Endothelial cell of umbilical vein (primary cell): ENCODE results near the gene TNFRSF14. TPM values are rescaled to one million over a fixed set of nuclear protein-coding genes. Genes with fewer than 3 reads are reported as not detected.

Experiments
- BruUV-seq: library from RNA; stranded (reverse); fragments of 400-500 nt; replicated peaks from 2 replicates; lab custom pipeline; 2021; lab: Mats Ljungman, UMichigan
- CTCF ChIA-PET: fragments of 300-600, 350-600 bp; sonication (Branson Sonifier 250); formaldehyde crosslinking; loops from one replicate; lab custom pipeline; 2021; ENCODE audit warnings: antibody characterized with exemption, inconsistent platforms; lab: Charles Lee
- POLR2A ChIA-PET: fragments of 300-600, 350-600 bp; sonication (Branson Sonifier 250); formaldehyde crosslinking; loops from one replicate; lab custom pipeline; 2021; ENCODE audit warnings: antibody characterized with exemption, inconsistent platforms; lab: Charles Lee
- DNase-seq: peaks from one replicate; pipeline ENCODE4 v3.0.0-alpha.2; 2011; ENCODE audit warnings: low read depth, low spot score
- FAIRE-seq: peaks from 2 replicates; lab custom pipeline; 2011; peaks lifted over from hg19 to GRCh38; lab: Jason Lieb, UNC
- H2AFZ ChIP-seq: 2 replicates; pipeline ENCODE4 v1.6.0; 2012; ENCODE audit warnings: low read depth, low read length, control low read depth, inconsistent platforms
- H3K27ac ChIP-seq: 2 replicates; pipeline ENCODE4 v1.5.1; 2011; ENCODE audit warnings: low read depth, mild to moderate bottlenecking, control low read depth, low read length, moderate library complexity; ENCODE audit not compliant: insufficient read depth
- H3K27me3 ChIP-seq, 2 experiments: 2 replicates each; pipeline versions ENCODE4 v1.6.0 to v1.6.1; 2011; ENCODE audit warnings: low read length in 2 of 2, mixed read lengths in 1 of 2; ENCODE audit not compliant: control insufficient read depth in 2 of 2, insufficient read depth in 2 of 2
- H3K36me3 ChIP-seq, 2 experiments: 2 replicates in 1 of 2; 3 replicates in 1 of 2; pipeline ENCODE4 v1.5.1; 2011; ENCODE audit warnings: low read length in 2 of 2, mild to moderate bottlenecking in 1 of 2, moderate library complexity in 1 of 2; ENCODE audit not compliant: control insufficient read depth in 2 of 2, insufficient read depth in 2 of 2; ENCODE audit errors: extremely low read depth in 1 of 2
- H3K4me1 ChIP-seq: 3 replicates; pipeline ENCODE4 v1.5.1; 2011; ENCODE audit warnings: mild to moderate bottlenecking, low read length; ENCODE audit not compliant: control insufficient read depth, insufficient read depth; ENCODE audit errors: extremely low read depth
- H3K4me2 ChIP-seq: 2 replicates; pipeline ENCODE4 v1.6.1; 2011; ENCODE audit warnings: low read length, control low read depth, mixed read lengths; ENCODE audit not compliant: insufficient read depth
- H3K4me3 ChIP-seq, 3 experiments: fragments of 200-600 bp in 1 of 3; sonication (generic), shearing (Covaris generic) in 1 of 3; replicated peaks in 1 of 3; 2 replicates each; pipeline ENCODE4 v1.5.1; 2011 to 2016; ENCODE audit warnings: control low read depth in 3 of 3, low read length in 3 of 3, mild to moderate bottlenecking in 2 of 3, inconsistent platforms in 1 of 3, low read depth in 1 of 3, moderate library complexity in 1 of 3; ENCODE audit not compliant: insufficient read depth in 1 of 3
- H3K79me2 ChIP-seq: 2 replicates; pipeline ENCODE4 v1.6.0; 2012; ENCODE audit warnings: low read length, inconsistent platforms; ENCODE audit not compliant: control insufficient read depth, insufficient read depth
- H3K9ac ChIP-seq: replicated peaks from 2 replicates; pipeline ENCODE3; 2011; ENCODE audit warnings: low read length, control low read depth; ENCODE audit not compliant: insufficient read depth; ENCODE audit errors: extremely low read depth
- H3K9me1 ChIP-seq: replicated peaks from 3 replicates; pipeline ENCODE4 v1.6.0; 2011; ENCODE audit warnings: mild to moderate bottlenecking, low read length; ENCODE audit not compliant: control insufficient read depth, insufficient read depth; ENCODE audit errors: extremely low read depth
- H3K9me3 ChIP-seq: replicated peaks from 2 replicates; pipeline ENCODE4 v1.5.1; 2012; ENCODE audit warnings: low read length, inconsistent platforms; ENCODE audit not compliant: control insufficient read depth, insufficient read depth
- H4K20me1 ChIP-seq: replicated peaks from 2 replicates; pipeline ENCODE3; 2011; ENCODE audit warnings: mild to moderate bottlenecking, low read length; ENCODE audit not compliant: control insufficient read depth, insufficient read depth; ENCODE audit errors: extremely low read depth
- EZH2 ChIP-seq: IDR thresholded peaks from 2 replicates; pipeline ENCODE4 v1.6.1; 2012; ENCODE audit warnings: borderline replicate concordance, low read depth, mild to moderate bottlenecking, moderate library complexity, low read length, inconsistent platforms; ENCODE audit not compliant: severe bottlenecking
- FOS ChIP-seq: IDR thresholded peaks from 2 replicates; pipeline ENCODE4 v1.6.1; 2011; ENCODE audit warnings: mild to moderate bottlenecking, low read length, moderate library complexity, borderline replicate concordance; ENCODE audit not compliant: insufficient read depth
- GATA2 ChIP-seq: IDR thresholded peaks from 2 replicates; pipeline ENCODE4 v1.7.0; 2011; ENCODE audit warnings: low read depth, mild to moderate bottlenecking, moderate library complexity, mixed read lengths, low read length; ENCODE audit not compliant: insufficient read length, insufficient read depth
- JUN ChIP-seq: IDR thresholded peaks from 2 replicates; pipeline ENCODE4 v1.6.1; 2011; ENCODE audit warnings: borderline replicate concordance, low read depth; ENCODE audit not compliant: insufficient read length, insufficient read depth
- MYC ChIP-seq: IDR thresholded peaks from one replicate; pipeline ENCODE4 v1.6.1; 2011; ENCODE audit warnings: mild to moderate bottlenecking, low read depth, low read length
- POLR2A ChIP-seq: IDR thresholded peaks from 2 replicates; pipeline ENCODE4 v1.6.1; 2012; ENCODE audit warnings: low read depth, mild to moderate bottlenecking, control low read depth, low read length
- POLR2AphosphoS5 ChIP-seq: IDR thresholded peaks from 2 replicates; pipeline ENCODE4 v1.6.1; 2012; ENCODE audit warnings: low read depth, mild to moderate bottlenecking, control low read depth, low read length, moderate library complexity; ENCODE audit not compliant: insufficient read depth
- dilution Hi-C: fragments of 300-500 bp; cut with MboI; formaldehyde crosslinking; loops from one replicate; pipeline ENCODE4 v1.15.0; 2019; ENCODE audit warnings: low sequenced_read_pairs; ENCODE audit not compliant: extremely low pct_ligation_motif_present
- intact Hi-C: fragments of 100-400 bp; cut with micrococcal nuclease; formaldehyde crosslinking; loops from one replicate; pipeline ENCODE4 v1.10.0; 2022
- polyA plus RNA-seq, 4 experiments: library from polyadenylated mRNA; depleted of rRNA in 3 of 4; stranded (reverse) in 3 of 4; unstranded in 1 of 4; fragments of >200 nt; gene quantifications; 2 replicates each; pipeline versions ENCODE4 v1.2.1 to v1.2.3, GENCODE V29; 2011 to 2012; ENCODE audit warnings: missing spikeins in 1 of 4
- total RNA-seq: library from RNA; stranded (reverse); gene quantifications from 2 replicates; pipeline ENCODE4 v1.2.3, GENCODE V29; 2021
- TF ChIP-seq, protein P1 (sequence below), 2 donors: IDR thresholded peaks; 1 replicate in 1 of 2; 2 replicates in 1 of 2; pipeline ENCODE4 v1.5.1; 2011; ENCODE audit warnings: low read length in 2 of 2, mild to moderate bottlenecking in 2 of 2, moderate library complexity in 2 of 2, control low read depth in 1 of 2, inconsistent platforms in 1 of 2, low read depth in 1 of 2; ENCODE audit not compliant: insufficient read depth in 1 of 2; ENCODE audit errors: extremely low read depth in 1 of 2
- TF ChIP-seq, protein P2 (sequence below): IDR thresholded peaks from 2 replicates; pipeline ENCODE4 v1.6.1; 2011; ENCODE audit not compliant: insufficient read depth, insufficient read length

Gene TNFRSF14
- total and polyA plus RNA-seq, 2 donors (not counting 3 experiments of a cell fraction or from before 2014, with no cell fraction given), result 40.9 to 49.4 TPM

DNA sequence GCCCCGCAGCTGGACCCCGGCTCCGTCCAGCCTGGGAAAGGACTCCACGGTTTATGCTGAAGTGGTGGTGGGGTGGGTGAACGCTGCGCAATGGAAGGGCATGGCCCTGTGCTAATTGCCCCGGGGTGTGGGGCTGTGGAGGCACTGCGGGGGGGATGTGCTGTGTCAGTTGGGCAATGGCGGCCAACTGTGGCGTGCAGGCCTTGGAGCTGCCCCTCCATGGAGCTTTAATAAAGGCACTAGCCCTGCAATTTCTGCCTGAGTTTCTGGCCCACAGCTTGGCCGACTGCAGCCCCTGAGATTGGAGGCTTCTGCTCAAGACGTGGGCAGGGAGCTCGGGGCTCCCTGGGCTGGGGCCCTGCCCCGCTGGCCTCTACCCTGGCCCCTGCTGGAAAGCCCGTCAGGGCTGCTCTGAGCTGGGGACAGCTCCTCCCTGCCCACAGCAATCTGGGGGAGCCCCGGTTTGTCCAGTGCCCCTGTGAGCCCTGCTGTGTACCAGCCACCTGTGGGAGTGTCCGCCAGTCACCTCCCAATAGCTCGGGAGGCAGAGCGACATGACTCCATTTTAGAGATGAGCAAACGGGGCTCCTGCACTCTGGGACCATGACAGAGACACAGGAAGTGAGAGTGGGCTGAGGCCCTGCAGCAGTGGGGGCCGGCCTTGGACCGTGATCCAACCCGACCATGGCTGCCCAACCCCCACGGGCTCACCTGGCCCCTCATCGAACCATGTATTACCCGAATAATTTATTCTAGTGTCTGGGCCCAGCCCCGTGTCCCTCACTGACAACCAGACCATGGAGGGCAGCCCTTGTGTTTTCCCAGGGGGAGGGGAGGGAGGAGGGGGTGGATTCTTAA is 8.7 kb upstream of the TNFRSF14 start:
- Histone ChIP-seq H3K9me1 (no peaks in the 10 kb centered on the region), H3K4me2 (peak overlapping the region; percentile 77), H3K4me3 (peak overlapping the region; percentile 16 to 67 (median 51)), H4K20me1 (no peaks in the 10 kb centered on the region), H3K27me3 (no peaks in the 10 kb centered on the region), H3K27ac (peak overlapping the region; percentile 87), H3K79me2 (no peaks in the 10 kb centered on the region), H3K36me3 (no peaks in the 10 kb centered on the region), H2AFZ (peak overlapping the region; percentile 84), H3K9ac (peak overlapping the region; percentile 24), H3K4me1 (peaks cover 27% of the 10 kb centered on the region), H3K9me3 (no peaks in the 10 kb centered on the region)
- intact Hi-C loops, result loop anchor here (1.0 to 2.0 kb wide), 7 partner anchors 31 to 357 kb away; partner anchors contain the start of gene FAAP20
- POLR2A ChIA-PET, result interaction anchor here (1.0 kb wide), 1 partner anchor 21 kb away, joined by 3 read pairs; the partner anchor contains the start of gene PANK4
- CTCF ChIA-PET, result interaction anchor here (0.8 to 2.5 kb wide), 15 partner anchors 9 to 352 kb away, joined by 3 to 20 read pairs (median 5); partner anchors contain the start of genes FAAP20, PANK4, PEX10 and TNFRSF14
- no TSS peak for BruUV-seq
- TF ChIP-seq POLR2AphosphoS5 (no peak), POLR2A (no peak), GATA2 (no peak), MYC (no peak), JUN (no peak), EZH2 (no peak), FOS (no peak)
- TF ChIP-seq, protein P1, sequence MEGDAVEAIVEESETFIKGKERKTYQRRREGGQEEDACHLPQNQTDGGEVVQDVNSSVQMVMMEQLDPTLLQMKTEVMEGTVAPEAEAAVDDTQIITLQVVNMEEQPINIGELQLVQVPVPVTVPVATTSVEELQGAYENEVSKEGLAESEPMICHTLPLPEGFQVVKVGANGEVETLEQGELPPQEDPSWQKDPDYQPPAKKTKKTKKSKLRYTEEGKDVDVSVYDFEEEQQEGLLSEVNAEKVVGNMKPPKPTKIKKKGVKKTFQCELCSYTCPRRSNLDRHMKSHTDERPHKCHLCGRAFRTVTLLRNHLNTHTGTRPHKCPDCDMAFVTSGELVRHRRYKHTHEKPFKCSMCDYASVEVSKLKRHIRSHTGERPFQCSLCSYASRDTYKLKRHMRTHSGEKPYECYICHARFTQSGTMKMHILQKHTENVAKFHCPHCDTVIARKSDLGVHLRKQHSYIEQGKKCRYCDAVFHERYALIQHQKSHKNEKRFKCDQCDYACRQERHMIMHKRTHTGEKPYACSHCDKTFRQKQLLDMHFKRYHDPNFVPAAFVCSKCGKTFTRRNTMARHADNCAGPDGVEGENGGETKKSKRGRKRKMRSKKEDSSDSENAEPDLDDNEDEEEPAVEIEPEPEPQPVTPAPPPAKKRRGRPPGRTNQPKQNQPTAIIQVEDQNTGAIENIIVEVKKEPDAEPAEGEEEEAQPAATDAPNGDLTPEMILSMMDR (IDR thresholded peaks at IDR 0.05; ENCODE audit: extremely low read depth in 1 of 2, insufficient read depth in 1 of 2, low read depth in 1 of 2, low read length in 2 of 2), result no peak
- TF ChIP-seq, protein P2, sequence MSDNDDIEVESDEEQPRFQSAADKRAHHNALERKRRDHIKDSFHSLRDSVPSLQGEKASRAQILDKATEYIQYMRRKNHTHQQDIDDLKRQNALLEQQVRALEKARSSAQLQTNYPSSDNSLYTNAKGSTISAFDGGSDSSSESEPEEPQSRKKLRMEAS, result no peak
- dilution Hi-C loops, result no loop called here
- DNase-seq (no peak), FAIRE-seq (no peak)
